GM19025 (cell line): ENCODE measurements around the gene TGIF1.
"Not testable (repeated sequence)": the region's sequence is repeated elsewhere in the genome, so short reads cannot be mapped to it uniquely, and the experiment has no call there.

Source experiments
- ATAC-seq: cut with Tn5 transposase; IDR thresholded peaks from one replicate; pipeline ENCODE4 v1.9.1; 2021; ENCODE audit warnings: mild to moderate bottlenecking, low read depth, moderate library complexity; ENCODE audit not compliant: unreplicated experiment

Gene TGIF1

GRCh38 chr18:3455090-3455635, 5.2 kb downstream of the TGIF1 start:
- ATAC-seq, result no peak

- no peak for ATAC-seq
Observed at GRCh38 chr18:3455907-3456685, 6.1 kb downstream of the TGIF1 start.

GRCh38 chr18:3456686-3457069, 6.7 kb downstream of the TGIF1 start:
- ATAC-seq, result no peak

GRCh38 chr18:3457261-3457724, 7.3 kb downstream of the TGIF1 start:
- no peak for ATAC-seq

GRCh38 chr18:3458378-3458777, 8.4 kb downstream of the TGIF1 start:
- ATAC-seq, result no peak

- ATAC-seq, result no peak
Observed at GRCh38 chr18:3458952-3459853, 9.2 kb downstream of the TGIF1 start.

- ATAC-seq, result no peak
Observed at GRCh38 chr18:3460823-3461398, 10.9 kb downstream of the TGIF1 start.

- ATAC-seq, result no peak
Observed at GRCh38 chr18:3461704-3462103, 11.7 kb downstream of the TGIF1 start.

GRCh38 chr18:3463051-3463450, 13.1 kb downstream of the TGIF1 start:
- ATAC-seq, result no peak

GRCh38 chr18:3466045-3466444, 16.1 kb downstream of the TGIF1 start:
- ATAC-seq, result no peak

GRCh38 chr18:3466872-3467271, 16.9 kb downstream of the TGIF1 start:
- no peak for ATAC-seq

- ATAC-seq, result no peak
Observed at GRCh38 chr18:3468066-3468705, 18.2 kb downstream of the TGIF1 start.

GRCh38 chr18:3468833-3469232, 18.9 kb downstream of the TGIF1 start:
- ATAC-seq, result no peak

GRCh38 chr18:3471141-3471648, 21.2 kb downstream of the TGIF1 start:
- no peak for ATAC-seq

GRCh38 chr18:3472121-3472520, 22.1 kb downstream of the TGIF1 start:
- not testable (repeated sequence) for ATAC-seq

- no peak for ATAC-seq
Observed at GRCh38 chr18:3472681-3473544, 22.9 kb downstream of the TGIF1 start.

- no peak for ATAC-seq
Observed at GRCh38 chr18:3478262-3478978, 28.4 kb downstream of the TGIF1 start.

- ATAC-seq, result no peak
Observed at GRCh38 chr18:3479978-3480509, 30.1 kb downstream of the TGIF1 start.
